Activated CD4-positive, alpha-beta memory T cell treated with anti-CD3 and anti-CD28 coated beads for 36 hours (primary cell): ENCODE measurements around the gene SMARCA4. TPM values are rescaled to one million over a fixed set of nuclear protein-coding genes. Genes with fewer than 3 reads are reported as not detected.
"Not testable (repeated sequence)": the region's sequence is repeated elsewhere in the genome, so short reads cannot be mapped to it uniquely, and the experiment has no call there.

Experiments
- CTCF ChIA-PET: fragments of 350-600 bp; sonication (Branson Sonifier 250); formaldehyde crosslinking; loops from one replicate; lab custom pipeline; 2021; ENCODE audit warnings: antibody characterized with exemption, inconsistent platforms; lab: Charles Lee
- POLR2A ChIA-PET: fragments of 350-600 bp; sonication (Branson Sonifier 250); formaldehyde crosslinking; loops from one replicate; lab custom pipeline; 2021; ENCODE audit warnings: antibody characterized with exemption; lab: Charles Lee
- DNase-seq: peaks from one replicate; pipeline ENCODE4 v3.0.0-alpha.2; 2020
- H3K27ac Mint-ChIP-seq: one replicate; pipeline ENCODE4 v1.8.0; 2021; ENCODE audit warnings: mixed read lengths
- H3K27me3 Mint-ChIP-seq: one replicate; pipeline ENCODE4 v1.8.0; 2021; ENCODE audit warnings: mixed read lengths
- H3K36me3 Mint-ChIP-seq: one replicate; pipeline ENCODE4 v1.8.0; 2021; ENCODE audit warnings: mixed read lengths
- H3K4me1 Mint-ChIP-seq: one replicate; pipeline ENCODE4 v1.8.0; 2021; ENCODE audit warnings: low read depth, mixed read lengths
- H3K4me3 Mint-ChIP-seq: one replicate; pipeline ENCODE4 v1.8.0; 2021; ENCODE audit warnings: mild to moderate bottlenecking, mixed read lengths
- H3K9me3 Mint-ChIP-seq: one replicate; pipeline ENCODE4 v1.8.0; 2021; ENCODE audit warnings: mixed read lengths
- intact Hi-C: fragments of 100-400 bp; cut with micrococcal nuclease; formaldehyde crosslinking; loops from one replicate; pipeline ENCODE4 v1.15.1; 2023
- total RNA-seq, 2 experiments: library from RNA; stranded (reverse); gene quantifications; one replicate each; pipeline ENCODE4 v1.2.3, GENCODE V29; 2021

SMARCA4 gene
- total RNA-seq, 2 experiments from 2014 or later, result 97.8 to 101 TPM

GRCh38 chr19:10936661-10937084 is 24.2 kb upstream of the SMARCA4 start:
- peak; percentile 29 for DNase-seq
- POLR2A ChIA-PET, result interaction anchor here (0.7 kb wide), 2 partner anchors 27 to 176 kb away, joined by 3 read pairs; no protein-coding TSS in a partner anchor
- intact Hi-C loops, result loop anchor here (2.0 to 10.0 kb wide), 2 partner anchors 100 to 198 kb away; no protein-coding TSS in a partner anchor
- no peaks in the 10 kb centered on the region for H3K36me3 Mint-ChIP-seq
- H3K27me3 Mint-ChIP-seq, result no peaks in the 10 kb centered on the region
- H3K4me1 Mint-ChIP-seq, result peaks cover 2% of the 10 kb centered on the region
- CTCF ChIA-PET, result interaction anchor here (0.6 to 4.3 kb wide), 34 partner anchors 9 to 797 kb away, joined by 3 to 27 read pairs (median 4); partner anchors contain the start of genes CARM1, DNM2 and YIPF2
- H3K9me3 Mint-ChIP-seq, result no peaks in the 10 kb centered on the region
- no peak overlapping the region for H3K27ac Mint-ChIP-seq
- H3K4me3 Mint-ChIP-seq, result peak overlapping the region; percentile 12

GRCh38 chr19:10941649-10942048 is 19.2 kb upstream of the SMARCA4 start:
- H3K27ac Mint-ChIP-seq, H3K4me1 Mint-ChIP-seq, DNase-seq, H3K4me3 Mint-ChIP-seq, H3K27me3 Mint-ChIP-seq, H3K36me3 Mint-ChIP-seq, H3K9me3 Mint-ChIP-seq: not testable (repeated sequence)
- CTCF ChIA-PET, result interaction anchor here (0.6 to 3.8 kb wide), 29 partner anchors 9 to 1996 kb away, joined by 3 to 34 read pairs (median 4); no protein-coding TSS in a partner anchor
- POLR2A ChIA-PET, result interaction anchor here (1.2 kb wide), 1 partner anchor 22 kb away, joined by 5 read pairs; no protein-coding TSS in a partner anchor
- intact Hi-C loops, result loop anchor here (2.0 to 5.0 kb wide), 2 partner anchors 21 to 41 kb away; no protein-coding TSS in a partner anchor

GRCh38 chr19:10943412-10943811 is 17.4 kb upstream of the SMARCA4 start:
- H3K4me3 Mint-ChIP-seq, H3K27ac Mint-ChIP-seq, H3K4me1 Mint-ChIP-seq, DNase-seq, H3K36me3 Mint-ChIP-seq, H3K27me3 Mint-ChIP-seq, POLR2A ChIA-PET, H3K9me3 Mint-ChIP-seq: not testable (repeated sequence)
- CTCF ChIA-PET, result interaction anchor here (3.8 kb wide), 1 partner anchor 92 kb away, joined by 32 read pairs; no protein-coding TSS in a partner anchor
- intact Hi-C loops, result loop anchor here (2.0 to 5.0 kb wide), 2 partner anchors 19 to 39 kb away; no protein-coding TSS in a partner anchor

GRCh38 chr19:10945264-10945663 is 15.6 kb upstream of the SMARCA4 start:
- H3K4me3 Mint-ChIP-seq, result no peak overlapping the region
- ChIA-PET POLR2A (no interaction called here), CTCF (interaction anchor here (0.6 to 0.7 kb wide), 2 partner anchors 81 to 181 kb away, joined by 3 read pairs; no protein-coding TSS in a partner anchor)
- no peak for DNase-seq
- intact Hi-C loops, result no loop called here
- H3K27ac Mint-ChIP-seq, result no peak overlapping the region
- H3K9me3 Mint-ChIP-seq, result no peaks in the 10 kb centered on the region
- H3K4me1 Mint-ChIP-seq, result no peaks in the 10 kb centered on the region
- H3K27me3 Mint-ChIP-seq, result no peaks in the 10 kb centered on the region
- H3K36me3 Mint-ChIP-seq, result no peaks in the 10 kb centered on the region

GRCh38 chr19:10946958-10947657 is 13.7 kb upstream of the SMARCA4 start:
- POLR2A ChIA-PET, result no interaction called here
- CTCF ChIA-PET, result interaction anchor here (0.6 kb wide), 1 partner anchor 93 kb away, joined by 3 read pairs; no protein-coding TSS in a partner anchor
- no peak for DNase-seq
- no peaks in the 10 kb centered on the region for H3K9me3 Mint-ChIP-seq
- intact Hi-C loops, result no loop called here
- H3K4me3 Mint-ChIP-seq, result no peak overlapping the region
- no peaks in the 10 kb centered on the region for H3K36me3 Mint-ChIP-seq
- H3K4me1 Mint-ChIP-seq, result no peaks in the 10 kb centered on the region
- H3K27me3 Mint-ChIP-seq, result no peaks in the 10 kb centered on the region
- no peak overlapping the region for H3K27ac Mint-ChIP-seq

- no peaks in the 10 kb centered on the region for H3K27me3 Mint-ChIP-seq
- no peaks in the 10 kb centered on the region for H3K9me3 Mint-ChIP-seq
- no peak overlapping the region for H3K4me3 Mint-ChIP-seq
- no peak for DNase-seq
- POLR2A ChIA-PET, result no interaction called here
- CTCF ChIA-PET, result interaction anchor here (1.2 kb wide), 1 partner anchor 11 kb away, joined by 3 read pairs; no protein-coding TSS in a partner anchor
- intact Hi-C loops, result no loop called here
- H3K36me3 Mint-ChIP-seq, result no peaks in the 10 kb centered on the region
- peaks cover 6% of the 10 kb centered on the region for H3K4me1 Mint-ChIP-seq
- H3K27ac Mint-ChIP-seq, result no peak overlapping the region
These were observed 8.0 kb upstream of the SMARCA4 start for GRCh38 chr19:10952809-10953208.

- DNase-seq, H3K9me3 Mint-ChIP-seq, intact Hi-C loops, H3K27me3 Mint-ChIP-seq, H3K36me3 Mint-ChIP-seq: not testable (repeated sequence)
- Mint-ChIP-seq H3K27ac (peak overlapping the region; percentile 86), H3K4me1 (peaks cover 37% of the 10 kb centered on the region), H3K4me3 (peak overlapping the region; percentile 87)
- POLR2A ChIA-PET, result interaction anchor here (0.6 to 2.1 kb wide), 4 partner anchors 14 to 137 kb away, joined by 3 to 6 read pairs (median 3); partner anchors contain the start of gene LDLR
- CTCF ChIA-PET, result interaction anchor here (1.0 to 1.9 kb wide), 3 partner anchors 18 to 95 kb away, joined by 3 to 8 read pairs (median 4); no protein-coding TSS in a partner anchor
These were observed 1.4 kb upstream of the SMARCA4 start for GRCh38 chr19:10959277-10959968.

- no peak for DNase-seq
- Mint-ChIP-seq H3K9me3 (no peaks in the 10 kb centered on the region), H3K27ac (peak overlapping the region; percentile 85), H3K27me3 (no peaks in the 10 kb centered on the region), H3K4me1 (peaks cover 47% of the 10 kb centered on the region), H3K4me3 (peak overlapping the region; percentile 89), H3K36me3 (no peaks in the 10 kb centered on the region)
- intact Hi-C loops, result loop anchor here (2.0 to 5.0 kb wide), 3 partner anchors 90 to 394 kb away; partner anchors contain the start of genes CARM1, CDKN2D and KRI1
- POLR2A ChIA-PET, result interaction anchor here (0.7 to 2.1 kb wide), 4 partner anchors 125 to 134 kb away, joined by 4 to 6 read pairs (median 4); partner anchors contain the start of genes LDLR and TMED1
- CTCF ChIA-PET, result interaction anchor here (0.8 to 2.9 kb wide), 5 partner anchors 19 to 164 kb away, joined by 3 to 11 read pairs (median 3); no protein-coding TSS in a partner anchor
These were observed 437 bp downstream of the SMARCA4 start for GRCh38 chr19:10961073-10961860.

GRCh38 chr19:10962863-10963262 is 2.0 kb downstream of the SMARCA4 start:
- no peaks in the 10 kb centered on the region for H3K9me3 Mint-ChIP-seq
- no peaks in the 10 kb centered on the region for H3K27me3 Mint-ChIP-seq
- H3K4me1 Mint-ChIP-seq, result peaks cover 52% of the 10 kb centered on the region
- H3K36me3 Mint-ChIP-seq, result no peaks in the 10 kb centered on the region
- H3K4me3 Mint-ChIP-seq, result peak overlapping the region; percentile 89
- intact Hi-C loops, result loop anchor here (2.0 to 5.0 kb wide), 2 partner anchors 20 to 396 kb away; partner anchors contain the start of genes CDKN2D and KRI1
- H3K27ac Mint-ChIP-seq, result peak overlapping the region; percentile 44
- ChIA-PET POLR2A (interaction anchor here (1.0 to 1.4 kb wide), 3 partner anchors 8 to 128 kb away, joined by 4 to 5 read pairs (median 5); no protein-coding TSS in a partner anchor), CTCF (interaction anchor here (0.9 to 2.9 kb wide), 3 partner anchors 8 to 27 kb away, joined by 3 to 11 read pairs (median 3); no protein-coding TSS in a partner anchor)
- no peak for DNase-seq

- ChIA-PET CTCF (interaction anchor here (1.0 to 2.9 kb wide), 3 partner anchors 22 to 419 kb away, joined by 3 to 11 read pairs (median 3); no protein-coding TSS in a partner anchor), POLR2A (interaction anchor here (0.5 to 1.4 kb wide), 4 partner anchors 9 to 136 kb away, joined by 3 to 5 read pairs (median 4); no protein-coding TSS in a partner anchor)
- Mint-ChIP-seq H3K4me3 (peak overlapping the region; percentile 57), H3K4me1 (peaks cover 55% of the 10 kb centered on the region), H3K27me3 (no peaks in the 10 kb centered on the region), H3K9me3 (no peaks in the 10 kb centered on the region), H3K36me3 (no peaks in the 10 kb centered on the region), H3K27ac (peak overlapping the region; percentile 71)
- intact Hi-C loops, result loop anchor here (2.0 to 5.0 kb wide), 2 partner anchors 21 to 397 kb away; partner anchors contain the start of genes CDKN2D and KRI1
- DNase-seq, result no peak
These were observed 3.0 kb downstream of the SMARCA4 start for GRCh38 chr19:10963865-10964264.
